GM18519 (cell line): ENCODE results near the gene NKD1.

Experiments used
- ATAC-seq: cut with Tn5 transposase; IDR thresholded peaks from one replicate; pipeline ENCODE4 v1.9.1; 2021; ENCODE audit warnings: mild to moderate bottlenecking, moderate library complexity; ENCODE audit not compliant: unreplicated experiment, low FRiP score

The NKD1 gene

GRCh38 chr16:50595859-50596258, 47.7 kb downstream of the NKD1 start:
- ATAC-seq: no peak

GRCh38 chr16:50596762-50597450, 48.7 kb downstream of the NKD1 start:
- ATAC-seq: no peak

DNA sequence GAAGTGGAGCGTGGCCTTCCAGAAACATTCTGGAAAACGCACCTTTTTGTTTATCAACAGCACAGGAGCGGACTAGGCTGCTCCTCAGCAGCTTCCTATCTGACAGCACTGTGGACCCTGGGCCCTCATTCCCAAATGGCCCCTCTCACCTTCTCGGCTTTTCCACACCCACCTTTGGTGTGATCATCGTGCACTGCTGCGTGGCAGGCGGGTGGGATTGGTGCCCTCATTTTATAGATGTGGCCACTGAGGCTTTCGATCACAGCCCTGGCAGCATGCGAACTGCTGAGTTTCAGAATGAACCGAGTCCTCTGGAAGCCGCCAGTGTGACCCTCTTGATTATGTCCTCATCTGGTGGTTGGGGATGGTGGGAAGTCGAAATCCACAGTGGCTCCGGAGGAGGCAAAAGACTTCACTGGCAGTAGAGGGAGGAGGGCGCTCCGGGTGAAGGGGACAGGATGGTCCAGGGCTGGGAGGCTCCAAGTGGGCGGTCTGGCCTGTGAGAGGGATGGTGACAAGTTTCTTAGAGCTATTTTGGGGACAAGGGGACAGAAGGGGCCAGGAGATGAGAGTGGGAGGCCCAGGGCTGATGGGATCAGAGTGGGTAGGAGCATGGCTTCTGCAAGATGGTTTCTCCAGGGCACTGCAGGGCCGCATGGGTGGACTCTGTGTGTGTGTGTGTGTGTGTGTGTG, 49.5 kb downstream of the NKD1 start:
- ATAC-seq: no peak

DNA sequence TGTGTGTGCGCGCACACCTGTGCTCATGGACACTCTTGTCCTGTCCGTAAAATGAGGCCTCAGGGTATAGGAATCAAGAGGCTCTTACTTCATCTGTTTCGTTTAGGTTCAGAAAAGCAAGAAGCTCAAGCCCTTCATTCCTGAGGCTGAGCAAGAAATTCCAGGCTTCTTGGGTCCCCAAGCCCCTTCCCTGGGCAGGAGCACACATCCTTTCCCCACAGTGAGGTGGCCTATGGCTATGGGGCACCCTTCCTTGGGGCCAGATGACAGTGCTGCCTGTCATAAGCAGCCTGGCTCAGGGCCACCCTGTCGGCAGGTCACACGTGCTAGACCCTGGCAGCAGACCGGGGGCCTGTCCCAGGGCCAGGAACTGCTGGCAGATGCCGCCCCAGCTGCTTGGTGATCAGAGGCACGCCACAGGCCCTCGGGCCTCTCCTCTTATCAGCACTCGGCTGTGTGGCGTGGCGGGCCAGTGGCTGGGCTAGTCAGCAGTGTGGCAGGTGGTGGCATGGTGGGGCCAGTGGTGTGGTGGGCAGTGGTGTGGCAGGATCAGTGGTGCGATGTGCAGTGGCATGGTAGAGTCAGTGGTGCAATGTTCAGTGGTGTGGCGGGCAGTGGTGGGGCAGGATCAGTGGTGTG, 50.2 kb downstream of the NKD1 start:
- ATAC-seq: no peak

DNA sequence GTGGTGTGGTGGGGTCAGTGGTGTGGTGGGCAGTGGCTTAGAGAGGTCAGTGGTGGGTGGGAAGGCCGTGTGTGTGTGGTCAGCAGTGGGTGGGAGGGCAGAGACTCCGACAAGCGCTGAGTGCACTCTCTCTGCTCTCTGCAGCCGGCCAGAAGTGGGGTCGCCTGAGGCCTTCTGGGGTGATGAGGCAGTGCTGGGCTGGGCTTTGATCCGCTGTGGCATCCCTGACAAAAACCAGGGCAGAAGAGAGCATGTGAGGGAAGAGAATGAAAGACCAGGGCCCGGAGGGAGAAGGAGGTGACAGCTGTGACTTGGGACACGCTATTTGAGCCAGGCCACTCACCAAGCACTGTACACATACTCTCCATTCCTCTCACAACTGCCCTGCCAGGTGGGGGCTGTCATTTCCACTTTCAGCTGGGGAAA, 50.8 kb downstream of the NKD1 start:
- no peak for ATAC-seq

DNA sequence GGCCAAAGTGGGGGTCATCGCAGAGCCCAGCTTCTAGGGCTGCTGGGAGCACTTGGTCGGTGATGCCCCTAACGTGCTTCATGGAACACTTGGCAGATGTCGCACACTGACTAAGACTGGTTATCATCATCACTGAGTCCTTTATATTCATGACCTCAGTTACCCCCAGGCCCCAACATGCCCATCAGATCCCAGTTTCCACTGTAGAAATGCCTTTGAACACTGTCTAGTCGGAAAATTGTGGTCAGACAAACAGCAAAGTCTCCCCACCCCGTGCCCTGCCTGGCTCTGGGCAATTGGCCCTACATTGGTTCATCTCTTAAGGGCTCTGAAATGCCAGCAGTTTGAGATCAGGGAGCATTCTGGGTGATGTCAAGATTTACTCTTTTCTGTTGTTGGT, 51.3 kb downstream of the NKD1 start:
- no peak for ATAC-seq

DNA sequence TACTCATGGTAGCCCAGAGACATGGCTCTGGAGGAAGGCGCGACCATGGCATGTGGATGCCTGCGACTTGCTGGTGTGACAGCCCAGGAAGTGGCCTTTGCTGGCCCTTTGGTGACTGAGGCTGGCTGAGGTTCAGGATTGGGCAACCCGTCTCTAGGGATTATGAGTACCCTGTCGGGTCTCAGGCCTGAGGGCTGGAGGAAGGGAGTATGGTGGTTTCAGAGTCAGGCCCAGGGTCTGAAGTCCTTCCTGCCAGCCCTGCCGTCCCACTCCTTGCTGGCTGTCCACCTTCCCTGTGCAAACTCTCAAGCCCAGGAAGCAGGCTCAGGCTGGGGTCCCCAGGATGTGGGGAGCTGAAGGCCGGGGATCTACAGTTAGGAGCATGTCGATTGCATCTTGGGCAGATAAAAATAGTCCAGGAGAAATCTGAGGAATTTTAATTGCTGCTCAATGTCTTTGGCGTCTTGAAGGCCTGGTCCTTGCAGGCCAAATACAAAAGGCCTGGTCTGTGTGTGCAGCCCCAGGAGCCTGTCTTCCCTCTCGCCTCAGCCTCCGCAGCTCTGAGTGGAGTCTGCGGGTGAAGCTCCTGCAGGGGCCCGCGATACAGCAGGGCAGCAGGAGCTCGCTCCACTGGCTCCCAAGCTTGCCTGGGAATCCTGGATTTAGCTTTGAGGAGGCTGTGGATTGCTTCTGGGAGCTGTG, 52.5 kb downstream of the NKD1 start:
- no peak for ATAC-seq

- no peak for ATAC-seq
Observed at GRCh38 chr16:50601341-50601740, 53.1 kb downstream of the NKD1 start.

DNA sequence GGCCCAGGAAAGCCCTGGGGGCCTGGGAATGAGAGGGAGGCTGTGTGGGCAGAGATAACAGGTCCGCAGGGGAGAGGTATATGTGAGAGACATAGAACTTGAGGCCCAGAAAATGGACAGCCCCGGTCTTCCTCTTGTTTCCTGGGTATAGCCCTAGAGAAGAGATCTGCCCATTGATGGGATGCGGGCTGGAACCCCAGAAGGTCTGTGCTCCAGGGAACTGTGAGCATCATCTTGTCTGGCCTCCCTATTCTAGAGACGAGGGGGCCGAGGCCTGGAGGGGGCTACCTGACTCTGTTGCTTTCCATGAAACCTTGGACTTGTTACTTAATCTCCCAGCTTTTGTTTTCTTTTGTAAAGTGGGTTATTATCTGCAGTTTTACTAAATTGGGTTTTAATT, 53.9 kb downstream of the NKD1 start:
- ATAC-seq: no peak

DNA sequence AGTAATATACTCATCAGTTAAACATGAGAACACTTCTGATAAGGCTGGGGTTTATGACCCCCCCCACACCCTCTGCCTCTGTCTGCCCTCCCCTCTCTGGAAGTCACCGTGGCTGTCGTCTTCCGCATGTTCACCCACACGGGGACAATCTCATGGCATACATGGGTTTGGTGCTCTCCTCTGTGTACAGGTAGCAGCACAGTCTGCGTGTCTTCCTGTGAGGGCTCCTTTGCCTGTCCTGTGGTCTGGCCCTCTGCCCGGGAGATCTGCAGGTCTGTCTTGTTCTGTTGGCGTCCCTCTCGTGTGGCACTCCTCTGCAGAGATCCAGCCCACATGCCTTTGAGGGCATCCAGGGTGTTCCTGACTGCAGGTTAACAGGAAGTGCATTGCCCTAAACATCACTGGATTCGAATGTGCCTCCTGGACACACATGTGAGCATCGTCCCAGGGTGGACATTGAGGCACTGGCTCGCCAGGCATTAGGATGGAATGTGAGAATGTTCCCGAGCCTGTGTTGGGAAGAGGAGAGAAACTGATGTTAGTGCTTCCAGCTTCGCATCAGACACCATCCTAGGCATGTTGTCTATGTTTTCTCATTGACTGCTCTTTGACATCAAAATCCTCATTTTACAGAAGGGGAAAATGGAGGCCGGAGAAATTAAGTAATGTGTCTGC, 54.5 kb downstream of the NKD1 start:
- ATAC-seq: no peak

DNA sequence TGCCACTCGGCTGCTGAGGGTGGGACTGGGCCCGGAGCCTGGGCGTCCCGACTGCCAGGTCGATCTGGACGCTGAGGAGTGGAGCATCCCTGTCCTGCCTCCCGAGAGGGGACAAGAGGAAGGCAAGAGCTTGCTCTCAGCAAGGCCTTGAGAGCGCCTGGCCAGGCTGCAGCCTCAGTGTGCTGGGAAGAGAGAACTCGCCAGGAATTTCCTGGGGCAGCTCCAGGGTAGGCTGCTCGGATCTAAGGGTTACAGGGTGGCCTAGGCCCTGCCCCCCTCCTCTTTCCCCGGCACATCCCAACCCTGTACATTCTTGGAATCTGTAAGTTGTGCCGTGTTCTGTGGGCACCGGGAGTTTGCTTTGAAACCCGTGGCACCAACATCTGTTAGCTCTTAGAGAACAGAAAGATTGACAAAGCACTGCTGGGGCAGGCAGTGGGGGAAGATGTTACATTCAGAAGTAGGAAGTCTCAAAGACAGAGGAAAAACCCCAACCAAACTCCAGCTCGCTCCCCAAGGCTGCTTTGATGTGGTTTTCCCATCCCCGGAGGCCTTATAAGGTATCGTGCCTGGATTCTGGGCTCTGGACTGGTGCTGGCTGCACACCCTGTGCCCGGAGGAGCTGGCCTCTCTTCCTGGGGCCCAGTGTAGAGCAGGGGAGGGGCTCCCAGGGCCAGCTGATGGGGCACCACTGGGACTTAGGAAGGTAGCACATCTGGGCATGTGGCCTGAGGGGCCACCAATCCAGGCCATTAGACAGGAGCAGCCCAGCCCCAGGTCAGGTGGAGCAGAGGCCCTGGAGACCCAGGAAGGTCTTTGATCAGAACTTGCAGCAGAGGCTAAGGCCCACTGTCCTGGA, 55.2 kb downstream of the NKD1 start:
- no peak for ATAC-seq

- no peak for ATAC-seq
Observed at GRCh38 chr16:50604065-50604418, 55.8 kb downstream of the NKD1 start.

DNA sequence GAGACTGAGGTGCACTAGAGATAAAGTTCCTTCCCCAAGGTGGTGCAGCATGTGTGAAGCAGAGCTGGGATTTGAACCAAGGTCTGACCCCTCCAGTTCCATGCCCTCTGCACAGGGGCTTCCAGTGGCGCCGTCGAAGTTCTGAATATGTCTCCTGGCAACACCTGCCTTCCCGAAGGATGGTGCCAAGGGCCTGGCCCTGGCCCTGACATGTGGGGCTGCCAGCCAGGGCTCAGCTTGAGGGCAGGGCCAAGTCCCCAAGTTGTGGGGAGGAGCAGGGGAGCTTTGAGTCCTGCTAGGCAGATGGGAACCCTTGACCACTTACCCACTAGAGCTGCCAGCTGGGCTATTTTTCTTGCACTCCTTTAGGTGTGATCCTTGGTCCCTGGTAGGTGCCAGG, 56.4 kb downstream of the NKD1 start:
- no peak for ATAC-seq

GRCh38 chr16:50605733-50606430, 57.7 kb downstream of the NKD1 start:
- ATAC-seq: no peak

DNA sequence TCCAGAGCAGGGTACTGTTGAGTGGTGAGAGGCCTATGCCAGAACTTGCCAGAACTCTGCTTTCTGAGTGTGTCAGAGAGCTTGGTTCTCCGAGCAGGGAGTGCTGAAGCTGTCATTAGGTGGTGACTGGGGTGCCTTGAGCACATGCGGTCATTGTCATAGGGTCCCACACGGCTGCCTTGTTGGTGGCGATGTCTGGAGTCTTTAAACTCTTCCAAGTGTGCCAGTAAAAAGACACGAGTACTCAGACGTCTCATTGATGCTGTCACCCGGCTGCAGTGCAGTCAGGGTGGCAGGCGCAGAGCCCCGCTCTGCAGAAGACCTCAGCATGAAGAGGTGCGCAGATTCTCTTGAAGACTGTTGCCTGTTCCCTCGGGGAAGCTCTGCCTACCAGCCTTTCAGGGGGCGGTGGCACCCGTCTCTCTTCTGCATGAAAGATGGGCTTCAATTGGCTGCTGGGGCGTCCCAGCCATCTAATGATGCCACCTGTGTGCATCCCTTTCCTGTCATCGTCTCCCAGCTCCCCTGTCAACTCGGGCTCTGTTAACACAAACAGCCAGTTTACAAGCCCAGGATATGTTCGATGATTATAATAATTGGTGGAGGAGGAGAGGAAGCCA, 58.3 kb downstream of the NKD1 start:
- no peak for ATAC-seq

DNA sequence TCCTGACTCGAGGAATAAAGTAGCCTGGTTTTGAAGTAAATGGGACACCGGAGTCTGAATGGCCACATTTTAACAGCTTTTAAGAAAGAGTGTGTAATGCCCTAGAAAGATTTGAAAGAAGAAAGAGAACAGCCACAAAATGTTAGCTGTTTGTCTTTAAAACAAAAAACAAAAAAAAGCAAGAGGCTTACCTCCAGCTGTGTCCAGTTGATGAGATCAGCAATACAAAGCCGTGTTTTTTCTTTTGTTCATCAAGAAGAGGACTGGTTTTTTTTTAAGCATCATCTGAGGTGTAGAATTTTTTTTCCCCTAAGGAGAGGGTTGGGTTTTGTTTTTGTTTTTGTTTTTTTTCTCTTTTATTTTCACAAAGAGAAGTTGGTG, 58.8 kb downstream of the NKD1 start:
- no peak for ATAC-seq

DNA sequence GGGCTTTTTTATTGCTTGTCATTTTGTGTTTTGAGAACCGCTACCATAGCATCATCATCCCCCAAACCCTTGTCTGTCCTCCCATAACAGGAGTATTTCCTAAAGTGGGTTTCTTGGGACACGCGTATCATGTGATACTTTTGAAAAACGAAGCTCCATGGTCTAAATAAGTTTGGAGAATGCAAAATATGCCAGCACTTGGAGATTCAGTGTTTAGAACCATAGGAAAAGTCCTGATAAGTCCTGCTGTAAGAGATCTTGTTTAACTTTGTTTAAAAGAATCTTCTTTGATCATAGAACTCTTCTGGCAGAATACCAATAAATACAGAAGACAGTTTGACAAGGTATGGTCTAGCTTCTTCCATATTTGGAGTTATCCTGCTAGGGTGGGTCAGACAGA, 59.3 kb downstream of the NKD1 start:
- no peak for ATAC-seq

DNA sequence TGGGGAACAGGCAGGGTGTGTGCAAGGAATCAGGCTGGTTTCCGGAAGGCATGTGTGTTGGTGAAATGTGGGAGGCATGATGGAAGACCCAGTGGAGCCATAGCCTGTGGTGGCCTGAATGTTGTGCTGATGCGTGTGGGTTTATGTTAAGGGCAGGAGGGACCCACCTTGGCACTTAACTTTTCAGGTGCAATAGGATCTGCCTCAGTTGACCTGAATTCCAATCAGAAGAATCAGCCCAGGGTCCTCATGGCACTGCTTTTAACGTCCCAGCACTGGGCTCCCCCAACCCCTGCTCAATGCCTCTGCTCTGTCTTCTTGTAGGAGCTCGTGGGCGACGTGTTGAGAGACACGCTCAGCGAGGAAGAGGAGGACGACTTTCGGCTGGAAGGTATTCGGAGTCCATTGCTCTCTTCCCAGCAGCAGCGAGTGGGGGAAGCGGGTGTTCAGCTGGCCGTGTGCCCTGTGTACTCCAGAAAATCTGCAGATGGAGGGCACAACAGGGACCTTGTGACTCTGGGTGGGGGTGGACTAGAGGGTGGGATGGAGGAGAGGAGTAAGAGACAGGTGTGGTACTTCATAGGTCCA, 59.9 kb downstream of the NKD1 start:
- ATAC-seq: no peak

DNA sequence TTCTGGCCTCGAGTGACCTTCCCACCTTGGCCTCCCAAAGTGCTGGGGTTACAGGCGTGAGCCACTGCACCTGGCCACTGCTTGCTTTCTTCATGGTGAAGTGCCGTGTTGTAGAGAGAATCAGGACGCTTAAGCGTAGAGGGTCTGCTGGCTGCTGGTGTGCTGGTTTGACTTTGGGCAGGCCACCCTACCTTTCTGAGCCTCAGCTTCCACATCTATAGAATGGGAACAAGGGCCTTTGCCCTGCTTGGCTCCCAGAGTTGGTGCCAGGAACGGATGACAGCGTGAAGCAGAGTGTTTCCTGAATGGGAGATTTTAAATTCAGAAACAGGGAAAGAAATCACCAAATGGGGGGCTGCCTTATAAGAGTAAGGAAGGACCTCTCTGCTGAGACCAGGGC, 60.9 kb downstream of the NKD1 start:
- ATAC-seq: no peak
